Muscle of leg (tissue), 11 donors: ENCODE measurements around the gene PRKCI. TPM values are rescaled to one million over a fixed set of nuclear protein-coding genes. Genes with fewer than 3 reads are reported as not detected.
A peak's percentile ranks its signal among the peaks of the same experiment; 100 is the strongest.

Source experiments
- DNase-seq: peaks from one replicate; pipeline ENCODE4 v3.0.0; 2013
- H3K27ac ChIP-seq: one replicate; pipeline ENCODE4 v1.5.1; 2013; ENCODE audit warnings: mild to moderate bottlenecking, low read length, control low read depth
- H3K27me3 ChIP-seq: one replicate; pipeline ENCODE4 v1.6.1; 2013; ENCODE audit warnings: low read length; ENCODE audit not compliant: control insufficient read depth, insufficient read depth
- H3K36me3 ChIP-seq: one replicate; pipeline ENCODE4 v1.6.1; 2013; ENCODE audit warnings: low read length; ENCODE audit not compliant: control insufficient read depth, insufficient read depth
- H3K4me1 ChIP-seq: one replicate; pipeline ENCODE4 v1.6.1; 2013; ENCODE audit warnings: low read length; ENCODE audit not compliant: control insufficient read depth, insufficient read depth
- H3K4me3 ChIP-seq: one replicate; pipeline ENCODE4 v1.5.1; 2013; ENCODE audit warnings: low read length, control low read depth
- H3K9me3 ChIP-seq: replicated peaks from 2 replicates; pipeline ENCODE4 v1.6.1; 2013; ENCODE audit warnings: low read depth, low read length; ENCODE audit not compliant: control insufficient read depth
- WGBS: methylation state at CpG from one replicate; pipeline ENCODE4 v1.1.5; 2013; ENCODE audit warnings: missing lambda C conversion rate; ENCODE audit not compliant: insufficient coverage; 5-methylcytosine and 5-hydroxymethylcytosine counted together
- polyA plus RNA-seq, 8 donors: library from polyadenylated mRNA; unstranded; fragments of 120-200 nt; gene quantifications; one replicate each; pipeline versions ENCODE4 v1.2.1 to v1.2.3, GENCODE V29; 2013; ENCODE audit warnings: inconsistent platforms in 1 of 8, low replicate concordance in 1 of 8; ENCODE audit not compliant: insufficient read length in 8 of 8, insufficient read depth in 1 of 8
- total RNA-seq: library from RNA; stranded (reverse); fragments of 120-200 nt; gene quantifications from one replicate; pipeline ENCODE4 v1.2.4, GENCODE V29; 2013

The PRKCI gene
- total and polyA plus RNA-seq, 9 donors, result 14.1 to 24.7 (median 17.9) TPM

DNA sequence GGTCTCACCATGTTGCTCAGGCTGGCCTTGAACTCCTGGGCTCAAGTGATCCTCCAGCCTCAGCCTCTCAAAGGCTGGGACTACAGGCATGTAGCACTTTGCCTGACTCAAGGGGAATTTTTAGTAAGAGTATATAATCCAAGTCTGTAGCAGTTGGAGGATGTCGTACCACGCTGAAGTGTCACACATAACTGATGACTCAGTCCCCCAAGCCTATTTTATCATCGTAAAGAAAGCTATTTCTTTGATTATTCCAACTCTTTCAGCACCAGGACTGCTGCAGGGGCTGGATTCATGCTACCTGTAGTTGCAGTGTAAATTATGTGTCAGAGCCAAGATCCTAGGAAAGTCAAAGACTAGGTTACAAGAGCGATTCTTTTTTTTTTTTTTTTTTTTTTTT is 1.4 kb upstream of the PRKCI start:
- Histone ChIP-seq H3K36me3 (no peaks in the 10 kb centered on the region), H3K4me3 (no peak overlapping the region), H3K27me3 (peaks cover 2% of the 10 kb centered on the region), H3K27ac (no peak overlapping the region), H3K4me1 (no peaks in the 10 kb centered on the region), H3K9me3 (no peaks in the 10 kb centered on the region)
- DNase-seq, result no peak
- WGBS, result 86% methylated on average over 1 of the region's 4 CpGs

DNA sequence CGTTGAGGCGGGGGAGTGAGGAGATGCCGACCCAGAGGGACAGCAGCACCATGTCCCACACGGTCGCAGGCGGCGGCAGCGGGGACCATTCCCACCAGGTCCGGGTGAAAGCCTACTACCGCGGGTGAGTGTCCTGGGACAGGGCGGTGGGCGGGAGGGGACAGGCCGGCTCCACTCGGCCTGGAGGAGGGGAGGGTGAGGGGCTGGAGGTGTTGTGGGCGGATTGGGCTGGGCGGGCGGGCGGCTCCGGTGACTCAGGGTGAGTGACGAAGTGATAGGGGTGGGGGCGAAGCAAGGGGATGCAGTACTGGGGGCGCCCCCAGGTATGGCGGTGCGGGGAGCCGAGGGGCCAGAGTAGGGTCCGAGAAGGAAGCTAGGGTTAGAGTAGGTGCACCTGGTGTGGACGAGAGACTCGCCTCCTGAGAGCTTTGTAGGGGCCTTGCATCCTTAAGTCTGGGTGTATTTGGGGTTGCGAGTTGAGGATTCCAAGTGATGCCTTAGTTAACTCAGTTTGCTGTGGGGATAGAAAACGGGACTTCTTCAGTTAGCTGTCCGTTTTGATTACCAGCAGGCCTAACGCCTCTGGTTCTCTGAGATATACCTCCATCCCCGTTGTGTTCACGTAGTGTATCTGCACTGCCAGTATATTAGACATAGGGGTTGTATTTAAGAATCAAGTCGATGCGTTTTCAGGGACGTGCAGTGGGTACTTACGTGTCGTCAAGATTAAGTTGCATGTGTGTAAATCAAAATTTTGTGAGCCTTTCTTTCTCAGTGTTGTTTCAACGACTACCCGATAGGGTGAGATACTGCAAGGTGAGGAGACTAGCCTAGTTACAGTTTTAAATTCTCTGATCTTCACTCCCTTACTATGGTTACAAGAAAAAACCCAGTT is 670 bp downstream of the PRKCI start:
- H3K9me3 ChIP-seq, result no peaks in the 10 kb centered on the region
- H3K36me3 ChIP-seq, result no peaks in the 10 kb centered on the region
- H3K4me3 ChIP-seq, result peak overlapping the region; percentile 79
- peaks cover 2% of the 10 kb centered on the region for H3K27me3 ChIP-seq
- peak overlapping the region; percentile 69 for H3K27ac ChIP-seq
- H3K4me1 ChIP-seq, result no peaks in the 10 kb centered on the region
- under 1% methylated on average over 26 of the region's 42 CpGs for WGBS
- DNase-seq, result peak; percentile 40

DNA sequence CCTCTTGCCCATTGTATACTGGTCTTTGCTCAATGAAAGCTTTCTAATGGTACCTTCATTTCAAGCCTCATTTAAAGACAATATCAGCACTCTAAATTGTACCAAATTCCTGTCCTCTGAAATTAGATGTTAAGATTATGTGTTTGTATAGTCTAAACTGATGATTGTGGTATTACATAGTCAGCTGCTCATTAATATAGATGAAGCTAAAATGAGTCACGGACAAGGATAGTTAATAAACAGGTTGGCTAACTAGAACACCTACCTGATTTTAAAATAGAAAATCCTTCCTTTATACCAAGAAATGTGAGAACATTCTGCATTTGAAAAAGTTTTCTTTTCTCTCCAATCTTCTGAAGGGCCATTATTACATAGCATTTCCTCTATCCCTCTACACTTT is 2.9 kb downstream of the PRKCI start:
- no peaks in the 10 kb centered on the region for H3K36me3 ChIP-seq
- H3K9me3 ChIP-seq, result no peaks in the 10 kb centered on the region
- no peak overlapping the region for H3K27ac ChIP-seq
- no peaks in the 10 kb centered on the region for H3K4me1 ChIP-seq
- WGBS, result no CpG with 5 or more reads among the region's 1 CpG
- H3K27me3 ChIP-seq, result no peaks in the 10 kb centered on the region
- no peak overlapping the region for H3K4me3 ChIP-seq
- DNase-seq, result no peak

- WGBS, result no CpG with 5 or more reads among the region's 1 CpG
- no peaks in the 10 kb centered on the region for H3K4me1 ChIP-seq
- DNase-seq, result no peak
- H3K27ac ChIP-seq, result no peak overlapping the region
- H3K4me3 ChIP-seq, result no peak overlapping the region
- H3K36me3 ChIP-seq, result no peaks in the 10 kb centered on the region
- H3K9me3 ChIP-seq, result no peaks in the 10 kb centered on the region
- no peaks in the 10 kb centered on the region for H3K27me3 ChIP-seq
Observed at GRCh38 chr3:170226426-170226960, 4.3 kb downstream of the PRKCI start.

DNA sequence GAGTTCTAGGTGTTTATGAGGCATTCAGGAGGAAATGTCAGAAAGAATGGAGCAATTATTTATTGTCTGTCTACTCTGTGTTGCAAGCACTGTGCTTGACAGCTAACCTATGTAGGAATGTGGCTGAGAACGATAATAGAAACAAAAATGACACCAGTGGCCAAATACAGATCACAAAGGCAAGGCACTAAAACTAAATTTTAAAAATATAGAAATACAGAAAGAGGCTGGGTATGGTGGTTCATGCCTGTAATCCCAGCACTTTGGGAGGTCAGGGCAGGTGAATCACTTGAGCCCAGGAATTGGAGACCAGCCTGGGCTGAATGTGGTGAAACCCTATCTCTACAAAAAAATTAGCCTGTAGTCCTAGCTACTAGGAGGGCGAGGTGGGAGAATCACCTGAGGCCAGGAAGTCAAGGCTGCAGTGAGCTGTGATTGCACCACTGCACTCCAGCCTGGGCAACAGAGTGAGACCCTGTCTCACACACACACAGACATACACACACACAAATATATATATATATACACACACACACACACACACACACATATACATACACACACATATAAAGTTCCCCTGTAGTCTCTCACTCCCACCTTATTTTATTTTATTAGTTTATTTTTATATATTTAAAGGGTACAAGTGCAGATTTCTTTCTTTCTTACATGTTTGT is 6.0 kb downstream of the PRKCI start:
- WGBS, result no CpG with 5 or more reads among the region's 2 CpGs
- no peaks in the 10 kb centered on the region for H3K9me3 ChIP-seq
- no peaks in the 10 kb centered on the region for H3K27me3 ChIP-seq
- no peak for DNase-seq
- no peaks in the 10 kb centered on the region for H3K36me3 ChIP-seq
- no peaks in the 10 kb centered on the region for H3K4me1 ChIP-seq
- no peak overlapping the region for H3K4me3 ChIP-seq
- H3K27ac ChIP-seq, result no peak overlapping the region

GRCh38 chr3:170232266-170232665 is 10.0 kb downstream of the PRKCI start:
- no peaks in the 10 kb centered on the region for H3K9me3 ChIP-seq
- H3K4me1 ChIP-seq, result no peaks in the 10 kb centered on the region
- no peak overlapping the region for H3K4me3 ChIP-seq
- no peak for DNase-seq
- H3K27me3 ChIP-seq, result no peaks in the 10 kb centered on the region
- no peak overlapping the region for H3K27ac ChIP-seq
- 94% methylated on average over 5 of the region's 5 CpGs for WGBS
- H3K36me3 ChIP-seq, result peaks cover 5% of the 10 kb centered on the region

- H3K27me3 ChIP-seq, result no peaks in the 10 kb centered on the region
- peaks cover 5% of the 10 kb centered on the region for H3K36me3 ChIP-seq
- H3K4me3 ChIP-seq, result no peak overlapping the region
- H3K27ac ChIP-seq, result no peak overlapping the region
- no peaks in the 10 kb centered on the region for H3K4me1 ChIP-seq
- WGBS, result no CpG with 5 or more reads among the region's 6 CpGs
- no peak for DNase-seq
- no peaks in the 10 kb centered on the region for H3K9me3 ChIP-seq
Observed at GRCh38 chr3:170233530-170233929, 11.3 kb downstream of the PRKCI start.

- no CpG with 5 or more reads among the region's 1 CpG for WGBS
- DNase-seq, result no peak
- Histone ChIP-seq H3K36me3 (peaks cover 5% of the 10 kb centered on the region), H3K4me3 (no peak overlapping the region), H3K27me3 (no peaks in the 10 kb centered on the region), H3K27ac (no peak overlapping the region), H3K4me1 (no peaks in the 10 kb centered on the region), H3K9me3 (no peaks in the 10 kb centered on the region)
Observed at GRCh38 chr3:170240142-170240541, 17.9 kb downstream of the PRKCI start.

DNA sequence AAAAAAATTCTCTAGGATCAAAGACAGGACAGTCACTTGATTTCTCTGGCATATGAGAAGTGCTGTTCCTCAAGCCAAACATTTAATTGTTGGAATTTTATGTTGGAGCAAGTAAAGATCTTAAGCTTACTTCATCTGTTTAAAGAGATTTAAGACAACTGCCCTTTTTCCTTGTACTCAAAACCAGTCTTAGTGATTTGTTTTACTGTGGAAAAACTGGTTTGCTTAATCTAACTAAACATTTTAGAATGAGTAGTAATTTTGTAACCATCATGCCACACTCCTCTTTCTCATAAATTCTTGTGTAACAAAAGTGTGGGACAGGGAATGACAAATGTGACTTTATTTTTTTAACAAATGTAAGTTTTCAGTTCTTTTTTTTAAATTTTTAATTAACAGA is 18.4 kb downstream of the PRKCI start:
- Histone ChIP-seq H3K36me3 (peaks cover 5% of the 10 kb centered on the region), H3K4me1 (no peaks in the 10 kb centered on the region), H3K27me3 (no peaks in the 10 kb centered on the region), H3K4me3 (no peak overlapping the region), H3K27ac (no peak overlapping the region), H3K9me3 (no peaks in the 10 kb centered on the region)
- no peak for DNase-seq

- no peaks in the 10 kb centered on the region for H3K36me3 ChIP-seq
- no CpG with 5 or more reads among the region's 2 CpGs for WGBS
- no peak for DNase-seq
- no peaks in the 10 kb centered on the region for H3K9me3 ChIP-seq
- H3K4me1 ChIP-seq, result no peaks in the 10 kb centered on the region
- H3K27me3 ChIP-seq, result no peaks in the 10 kb centered on the region
- no peak overlapping the region for H3K27ac ChIP-seq
- no peak overlapping the region for H3K4me3 ChIP-seq
Observed at GRCh38 chr3:170244576-170244975, 22.4 kb downstream of the PRKCI start.
